ENCODE data around the gene ZNF507.

DNA sequence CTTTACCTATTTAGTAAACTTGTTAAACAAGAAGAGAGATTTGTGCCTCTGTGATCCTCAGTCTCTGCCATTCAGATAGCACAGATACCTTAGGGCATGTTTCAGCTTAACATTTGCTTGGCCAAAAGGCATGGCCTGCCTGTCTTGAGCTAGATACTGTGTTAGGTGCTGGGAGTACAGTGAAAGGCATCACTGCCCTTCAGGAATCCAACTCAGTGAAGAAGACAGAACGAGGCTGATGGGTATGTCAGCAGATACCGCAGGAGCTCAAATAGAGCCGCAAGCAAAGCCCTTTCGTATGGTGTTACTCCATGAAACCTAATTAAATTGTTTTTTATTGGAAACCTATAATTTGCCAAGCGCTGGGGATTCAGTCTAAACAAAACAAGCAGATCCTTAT lies 12.9 kb downstream of the ZNF507 start:
- TF ChIP-seq POLR2A (IDR thresholded peaks at IDR 0.05; ENCODE audit: control extremely low read depth in 1 of 2, low read depth in 2 of 2, low read length in 2 of 2) (no peak), FOSL1 (IDR thresholded peaks at IDR 0.05; ENCODE audit: insufficient read depth, low read depth, low read length) (no peak), YY1 (IDR thresholded peaks at IDR 0.05; ENCODE audit: low read depth, low read length) (no peak), RAD21 (IDR thresholded peaks at IDR 0.05 in 1 of 2, conservative IDR thresholded peaks at IDR 0.05 in 1 of 2; ENCODE audit: low read depth in 2 of 2, low read length in 2 of 2) (no peak), ZNF274 (IDR thresholded peaks at IDR 0.05; ENCODE audit: borderline replicate concordance, extremely low read depth, low read length) (no peak), SP2 (IDR thresholded peaks at IDR 0.05; ENCODE audit: low read length) (no peak), RXRA (IDR thresholded peaks at IDR 0.05; ENCODE audit: insufficient read depth, low read depth, low read length) (no peak)
- TF ChIP-seq, protein P1, sequence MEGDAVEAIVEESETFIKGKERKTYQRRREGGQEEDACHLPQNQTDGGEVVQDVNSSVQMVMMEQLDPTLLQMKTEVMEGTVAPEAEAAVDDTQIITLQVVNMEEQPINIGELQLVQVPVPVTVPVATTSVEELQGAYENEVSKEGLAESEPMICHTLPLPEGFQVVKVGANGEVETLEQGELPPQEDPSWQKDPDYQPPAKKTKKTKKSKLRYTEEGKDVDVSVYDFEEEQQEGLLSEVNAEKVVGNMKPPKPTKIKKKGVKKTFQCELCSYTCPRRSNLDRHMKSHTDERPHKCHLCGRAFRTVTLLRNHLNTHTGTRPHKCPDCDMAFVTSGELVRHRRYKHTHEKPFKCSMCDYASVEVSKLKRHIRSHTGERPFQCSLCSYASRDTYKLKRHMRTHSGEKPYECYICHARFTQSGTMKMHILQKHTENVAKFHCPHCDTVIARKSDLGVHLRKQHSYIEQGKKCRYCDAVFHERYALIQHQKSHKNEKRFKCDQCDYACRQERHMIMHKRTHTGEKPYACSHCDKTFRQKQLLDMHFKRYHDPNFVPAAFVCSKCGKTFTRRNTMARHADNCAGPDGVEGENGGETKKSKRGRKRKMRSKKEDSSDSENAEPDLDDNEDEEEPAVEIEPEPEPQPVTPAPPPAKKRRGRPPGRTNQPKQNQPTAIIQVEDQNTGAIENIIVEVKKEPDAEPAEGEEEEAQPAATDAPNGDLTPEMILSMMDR (IDR thresholded peaks at IDR 0.05; ENCODE audit: control extremely low read depth in 1 of 3, insufficient read depth in 1 of 3, low read depth in 1 of 3, low read length in 3 of 3), result no peak
